ENCODE measurements around the gene FANCC.

FANCC gene

DNA sequence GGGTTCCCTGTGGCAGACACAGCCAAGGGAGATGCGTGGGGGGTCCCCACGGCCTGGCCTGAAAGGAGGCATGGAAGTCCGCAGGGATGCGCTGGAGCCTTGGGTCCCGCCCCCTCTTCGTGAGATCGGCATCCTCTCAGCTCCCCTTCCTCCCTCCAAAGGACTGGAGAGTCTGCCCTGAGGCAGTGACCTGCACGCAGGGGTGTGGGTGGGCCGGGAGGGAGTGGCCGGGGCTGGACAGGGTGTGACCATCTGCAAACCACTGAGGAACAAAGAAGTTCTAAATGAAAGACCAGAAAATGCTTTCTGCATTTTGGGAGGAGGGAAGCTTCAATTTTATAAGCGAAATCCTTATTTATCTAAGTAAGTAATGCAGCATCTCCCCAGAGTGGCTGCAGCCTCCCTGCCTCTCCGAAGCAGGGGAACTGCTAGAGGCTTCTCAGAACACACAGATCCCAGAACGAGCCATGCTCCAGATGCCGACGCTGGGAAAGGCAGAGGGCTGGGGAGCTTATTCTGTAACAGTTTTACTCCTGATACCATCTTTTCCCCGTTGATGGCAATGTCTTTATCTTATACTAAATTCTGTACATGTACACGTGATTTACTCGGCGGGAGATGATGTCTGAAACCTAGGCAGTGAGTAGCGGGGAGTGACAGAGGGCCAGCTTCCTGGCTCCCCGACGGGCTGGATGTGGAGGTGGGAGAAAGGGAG lies 221.7 kb downstream of the FANCC start:
- no peak for DNase-seq

DNA sequence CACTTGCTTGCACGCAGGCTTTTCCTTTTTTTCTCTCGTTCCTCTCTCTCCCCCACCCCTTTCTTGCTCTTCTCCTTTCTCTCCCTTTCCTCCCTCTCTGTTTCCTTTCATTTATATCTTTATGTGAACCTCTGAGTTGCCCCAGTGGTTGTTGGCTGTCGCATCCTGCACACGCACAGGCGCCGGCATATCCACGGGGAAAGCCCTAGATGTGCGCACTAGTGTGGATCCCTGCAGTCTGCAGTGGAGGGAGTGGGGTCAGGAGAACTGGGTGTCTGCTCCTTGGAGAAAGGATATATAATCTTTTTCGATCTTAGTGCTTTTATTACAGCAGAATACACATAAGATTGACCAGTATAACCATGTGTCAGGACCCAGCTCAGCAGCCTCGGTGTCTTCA lies 223.5 kb downstream of the FANCC start:
- no peak for DNase-seq

DNA sequence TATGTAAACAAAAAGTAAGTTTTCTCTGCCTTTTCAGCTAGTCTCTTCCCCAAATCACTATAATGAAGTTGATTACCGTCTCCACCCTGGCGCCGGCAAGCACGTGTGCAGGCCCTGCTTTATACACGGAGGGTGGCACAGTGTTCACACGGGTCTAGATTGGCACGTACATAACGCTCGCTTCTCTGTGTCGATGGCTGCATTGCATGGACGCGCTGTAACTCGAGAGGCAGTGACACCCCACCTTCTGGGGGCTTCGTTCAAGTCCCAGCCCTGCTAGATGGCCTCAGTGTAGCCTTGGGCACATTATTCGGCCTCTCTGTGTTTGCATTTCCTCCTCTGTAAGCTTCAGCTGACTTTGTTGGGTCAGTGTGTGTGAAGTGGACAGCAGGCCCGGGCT lies 223.9 kb downstream of the FANCC start:
- DNase-seq: no peak

DNA sequence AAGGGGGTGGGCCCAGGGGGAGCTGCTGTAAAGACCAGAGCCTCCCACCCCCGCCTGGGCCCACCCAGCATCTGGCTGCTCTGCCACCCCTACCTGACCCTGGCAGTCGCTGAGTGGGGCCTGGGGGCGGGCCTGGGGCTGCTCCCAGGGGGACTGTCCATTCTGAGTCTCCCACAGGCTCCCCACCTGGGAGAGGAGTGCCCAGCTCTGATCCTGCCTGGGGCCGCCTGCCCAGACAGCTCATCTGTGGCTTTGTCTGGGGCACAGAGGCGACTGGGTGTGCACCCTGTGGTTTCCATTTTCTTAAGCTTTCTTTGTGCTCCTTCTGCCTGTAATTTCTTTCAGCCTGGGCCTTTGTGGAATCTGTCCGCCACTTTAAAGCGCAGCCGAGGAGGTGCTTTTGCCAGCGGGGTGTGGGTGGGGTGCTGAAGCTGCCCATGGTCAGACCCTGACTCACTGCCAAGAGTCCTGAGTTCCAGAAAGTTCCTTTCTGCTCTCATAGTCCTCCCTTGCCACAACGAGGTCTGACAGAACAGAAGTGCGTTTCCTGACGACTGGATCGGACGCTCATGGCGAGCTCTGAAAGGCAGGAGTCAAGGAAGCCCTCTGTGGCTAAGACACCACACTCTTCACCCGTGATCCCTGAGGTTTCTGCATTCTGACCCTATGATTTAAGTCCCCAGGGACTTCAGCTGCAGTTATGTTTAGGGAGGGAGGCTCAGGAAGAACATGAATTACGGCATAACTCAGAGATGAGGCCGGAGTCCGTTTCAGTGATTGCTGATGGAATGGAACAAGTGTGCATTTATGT lies 225.0 kb downstream of the FANCC start:
- DNase-seq: no peak

DNA sequence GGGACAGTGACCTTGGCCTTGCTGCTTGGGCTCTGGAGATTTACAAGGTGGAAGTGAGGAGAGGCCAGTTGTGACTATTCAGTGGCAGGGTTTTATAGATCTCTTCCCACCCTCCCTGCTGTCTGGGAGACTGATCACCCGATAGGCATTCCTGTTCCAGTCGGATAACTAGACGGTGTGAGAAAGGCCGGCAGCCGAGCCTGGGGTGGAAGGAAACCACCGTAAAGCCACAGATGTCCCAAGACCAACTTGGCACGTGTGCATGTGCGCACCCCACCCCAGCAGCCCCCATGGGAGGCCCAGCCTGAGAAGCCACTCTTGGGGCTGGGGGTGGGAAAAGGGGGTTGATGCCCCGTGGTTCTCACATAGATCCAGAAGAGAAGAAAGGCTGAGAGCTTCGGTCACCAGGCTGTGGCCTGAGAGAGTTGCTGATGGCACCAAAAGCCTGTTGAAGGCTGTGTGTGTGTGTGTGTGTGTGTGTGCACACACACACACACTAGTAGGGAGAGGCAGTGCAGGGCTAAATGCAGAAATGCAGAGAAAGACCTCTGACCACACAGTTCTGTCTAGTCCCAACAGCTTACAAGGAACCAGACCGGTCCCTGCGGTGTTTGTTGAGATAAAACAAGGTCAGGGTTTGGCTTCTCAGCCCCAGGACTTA lies 225.8 kb downstream of the FANCC start:
- DNase-seq: no peak

DNA sequence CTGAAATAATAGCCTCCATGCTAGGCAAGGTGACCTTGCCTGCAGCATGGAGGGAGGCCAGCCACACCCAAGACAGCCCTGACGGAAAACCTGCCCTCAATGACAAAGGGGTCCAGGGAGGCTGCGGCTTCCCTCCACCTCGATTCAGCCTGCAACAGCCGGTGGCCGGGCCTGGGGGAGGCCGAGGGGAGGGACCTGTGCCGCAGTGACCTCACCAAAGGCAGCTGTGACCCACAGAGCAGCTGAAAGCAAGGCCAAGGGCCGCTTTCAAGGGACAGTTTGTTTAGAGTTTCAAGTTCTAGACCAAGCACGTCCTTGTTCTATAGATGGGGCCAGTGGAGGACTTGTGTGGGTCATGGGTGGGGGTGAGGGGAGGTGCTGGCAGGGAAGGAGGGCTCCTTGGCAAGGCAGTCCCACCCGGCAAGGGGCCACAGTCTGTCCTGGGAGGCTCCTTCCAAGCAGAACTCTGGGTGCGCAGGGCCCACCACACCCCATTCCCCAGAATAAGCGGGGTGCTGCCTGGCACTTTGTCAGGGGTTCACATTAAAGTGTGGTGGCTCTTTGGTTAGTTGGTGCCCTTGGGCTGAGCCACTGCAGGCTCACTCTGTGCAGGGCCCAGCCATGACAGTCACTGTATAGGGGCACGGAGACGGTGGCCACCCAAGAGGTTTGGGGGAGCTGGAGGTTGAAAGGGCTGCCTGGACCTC lies 226.5 kb downstream of the FANCC start:
- no peak for DNase-seq

DNA sequence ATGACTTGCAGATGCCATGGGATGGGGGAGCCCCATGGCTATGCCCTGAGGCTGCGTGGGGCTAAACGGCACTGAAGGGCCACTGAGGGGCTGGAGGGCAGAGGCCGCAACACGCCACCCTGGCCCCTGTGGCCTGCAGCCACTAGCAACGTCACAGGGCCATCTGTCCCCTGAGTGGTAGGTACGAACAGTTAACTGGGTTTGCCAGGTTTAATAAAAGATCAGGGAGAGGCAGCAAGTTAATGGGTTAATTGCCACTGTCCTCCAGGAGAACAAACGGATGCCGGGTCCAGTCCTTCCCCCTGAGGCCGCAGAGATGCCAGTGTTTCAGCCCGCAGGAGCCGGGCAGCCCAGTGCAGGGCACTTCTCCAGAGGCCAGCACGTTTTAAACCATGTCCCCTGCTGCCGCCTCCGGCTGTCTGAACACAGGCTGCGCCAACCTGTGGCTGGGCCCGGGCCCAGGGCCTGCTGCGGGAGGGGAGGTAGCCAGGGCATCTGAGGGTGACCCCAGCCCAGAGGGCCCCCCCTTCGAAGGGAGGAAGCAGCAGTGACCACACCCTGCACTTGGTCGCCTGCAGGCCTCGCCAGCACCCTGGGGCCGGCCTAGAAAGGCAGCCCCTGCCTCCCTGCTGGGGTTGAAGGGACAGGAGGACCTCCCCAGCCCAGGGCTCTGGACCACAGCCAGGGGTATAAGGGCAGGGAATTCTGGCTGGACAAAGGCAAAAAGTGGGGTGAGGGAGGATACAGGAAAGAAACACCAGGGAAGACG lies 227.3 kb downstream of the FANCC start:
- DNase-seq: no peak

DNA sequence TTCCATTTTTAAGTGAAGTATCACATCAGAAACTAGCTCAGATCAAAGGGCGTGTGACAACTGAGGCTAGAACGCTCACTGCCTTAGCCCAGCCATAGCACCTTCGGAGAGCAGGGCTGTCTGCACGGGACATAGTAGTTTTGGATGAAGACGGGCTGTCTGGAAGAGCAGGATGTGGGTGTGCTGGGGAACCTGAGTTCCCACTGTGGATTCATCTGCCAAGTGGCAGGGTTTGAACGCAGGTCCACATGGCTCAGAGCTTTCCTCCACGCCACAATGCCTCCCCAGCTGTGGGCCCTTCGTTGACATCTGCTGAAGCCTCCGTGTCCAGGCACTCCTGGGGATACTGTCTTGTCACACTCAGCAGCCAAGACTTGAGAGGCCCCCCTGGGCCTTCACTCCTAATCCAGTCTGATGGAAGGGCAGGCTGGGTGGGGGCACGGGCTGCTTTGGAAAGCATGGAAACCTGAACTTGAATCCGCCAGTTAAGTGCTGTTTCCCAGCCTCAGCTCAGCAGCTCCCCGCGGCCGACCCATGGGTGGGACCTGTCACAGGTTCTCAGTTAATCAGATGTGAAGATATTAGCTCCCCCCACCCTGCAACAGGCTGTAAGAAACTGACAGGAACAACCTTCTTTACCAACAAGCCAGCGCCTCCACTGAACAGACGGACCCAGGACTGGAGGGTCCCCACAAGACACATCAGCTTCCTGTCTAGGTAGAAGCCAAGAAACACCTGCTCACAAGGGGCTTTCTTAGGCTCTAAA lies 228.1 kb downstream of the FANCC start:
- DNase-seq: no peak

DNA sequence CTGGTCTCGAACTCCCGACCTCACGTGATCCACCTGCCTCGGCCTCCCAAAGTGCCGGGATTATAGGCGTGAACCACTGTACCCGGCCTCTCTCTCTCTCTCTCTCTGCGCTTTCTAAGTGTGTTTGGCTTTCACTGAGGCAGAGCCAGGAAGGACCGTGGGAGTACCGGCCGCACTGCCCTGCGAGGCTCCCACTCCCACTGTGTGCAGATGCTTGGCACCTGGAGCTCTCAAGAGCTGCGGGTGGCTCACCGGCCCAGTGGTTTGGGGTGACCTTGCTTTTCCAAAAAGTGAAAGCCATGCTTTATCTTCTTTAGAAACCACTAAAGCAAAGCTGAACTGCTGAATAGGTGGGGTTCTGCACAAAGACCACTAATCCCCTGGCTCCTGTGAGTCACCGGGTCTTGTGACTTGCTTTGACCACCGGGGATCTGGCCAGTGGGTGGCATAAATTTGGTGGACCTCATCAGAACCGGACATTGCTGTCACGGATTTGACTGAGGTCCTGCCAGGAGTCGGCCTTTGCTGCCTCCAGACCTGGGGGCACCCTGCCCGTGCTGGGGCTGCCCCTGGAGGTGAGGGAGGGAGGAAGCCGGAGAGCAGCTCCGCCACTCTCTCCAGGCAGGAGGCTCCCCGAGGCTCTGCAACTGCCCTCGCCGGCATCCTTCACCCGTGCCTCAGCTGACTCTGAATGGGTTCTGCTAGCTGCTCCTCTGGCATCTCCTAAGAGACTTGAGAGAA lies 228.9 kb downstream of the FANCC start:
- DNase-seq: no peak

DNA sequence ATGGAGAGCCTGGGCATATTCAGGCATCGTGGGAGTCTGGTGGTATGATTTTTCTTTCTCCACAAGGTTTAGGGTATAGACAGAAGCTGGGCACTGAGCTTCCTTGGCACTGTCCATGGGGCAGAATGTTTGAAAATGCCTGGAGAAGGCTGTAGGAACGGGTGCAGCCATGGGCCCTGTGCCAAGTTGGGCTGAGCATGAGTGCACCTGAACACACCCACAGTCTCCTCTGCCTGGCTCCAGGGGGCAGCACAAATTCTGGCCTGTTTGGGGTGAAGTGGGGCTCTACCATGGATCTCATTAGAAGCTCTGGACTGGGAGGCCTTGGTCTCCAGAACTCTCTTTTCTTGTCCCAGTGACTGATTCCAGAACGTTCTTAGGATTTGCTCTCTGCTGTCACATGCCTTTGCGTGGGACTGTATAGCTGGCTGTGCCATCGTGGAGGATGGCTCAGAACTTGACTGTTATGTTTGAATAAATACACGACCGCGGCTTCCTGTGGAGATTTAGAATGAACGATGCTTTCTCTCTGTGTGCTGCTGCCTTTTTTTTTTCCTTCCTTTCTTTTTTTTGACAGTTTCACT lies 229.8 kb downstream of the FANCC start:
- no peak for DNase-seq

DNA sequence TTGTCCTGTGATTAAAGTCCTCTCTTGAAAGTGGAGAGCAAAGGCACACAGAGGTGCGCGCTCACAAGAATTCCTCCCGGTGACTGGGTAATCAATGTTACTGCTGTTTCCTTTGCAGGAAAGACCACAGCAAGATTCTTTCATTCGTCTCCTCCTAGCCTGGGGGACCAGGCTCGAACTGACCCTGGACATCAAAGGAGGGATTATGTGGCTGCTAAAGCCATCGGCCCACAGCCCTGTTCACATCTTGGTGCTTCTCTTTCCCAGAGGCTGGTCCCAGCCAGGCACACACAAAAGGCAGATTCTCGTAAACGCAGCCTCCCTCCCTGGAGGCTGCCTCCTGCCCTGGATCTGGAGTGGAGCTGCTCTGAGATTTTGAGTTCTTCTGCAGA lies 230.9 kb downstream of the FANCC start:
- no peak for DNase-seq

DNA sequence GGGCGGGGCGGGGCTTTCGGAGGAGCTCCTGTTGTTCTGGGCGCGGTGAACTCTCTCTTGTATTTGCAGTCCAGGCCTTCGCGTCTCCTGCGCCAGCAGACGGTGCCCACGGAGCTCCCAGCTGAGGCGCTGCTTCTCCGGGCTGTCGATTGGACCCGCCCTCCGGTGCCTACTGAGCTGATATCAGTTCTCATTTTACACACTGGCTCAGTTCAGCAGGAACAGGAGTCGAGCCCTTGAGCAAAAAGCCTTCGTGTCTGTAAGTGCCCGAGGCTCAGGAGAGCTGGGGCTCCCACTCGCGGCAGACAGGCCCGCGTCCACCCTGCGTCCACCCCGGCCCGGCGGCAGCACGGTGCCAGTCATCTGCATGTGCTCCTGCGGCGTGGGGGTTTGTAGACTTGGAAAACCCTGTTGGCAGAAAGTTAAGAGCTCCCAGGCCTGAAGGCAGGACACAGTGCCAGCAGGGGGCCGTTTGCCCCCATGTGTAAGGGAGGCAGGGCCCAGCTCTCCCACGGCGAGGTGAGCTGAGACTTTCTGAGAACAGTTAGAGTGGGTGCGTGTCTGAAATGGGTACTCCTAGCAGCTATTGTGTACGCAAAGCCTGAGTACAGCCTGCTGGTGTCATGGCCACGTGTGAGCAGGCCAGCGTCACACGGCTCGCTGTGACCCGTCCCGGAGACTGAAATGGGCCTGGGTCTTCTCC lies 231.5 kb downstream of the FANCC start:
- no peak for DNase-seq

DNA sequence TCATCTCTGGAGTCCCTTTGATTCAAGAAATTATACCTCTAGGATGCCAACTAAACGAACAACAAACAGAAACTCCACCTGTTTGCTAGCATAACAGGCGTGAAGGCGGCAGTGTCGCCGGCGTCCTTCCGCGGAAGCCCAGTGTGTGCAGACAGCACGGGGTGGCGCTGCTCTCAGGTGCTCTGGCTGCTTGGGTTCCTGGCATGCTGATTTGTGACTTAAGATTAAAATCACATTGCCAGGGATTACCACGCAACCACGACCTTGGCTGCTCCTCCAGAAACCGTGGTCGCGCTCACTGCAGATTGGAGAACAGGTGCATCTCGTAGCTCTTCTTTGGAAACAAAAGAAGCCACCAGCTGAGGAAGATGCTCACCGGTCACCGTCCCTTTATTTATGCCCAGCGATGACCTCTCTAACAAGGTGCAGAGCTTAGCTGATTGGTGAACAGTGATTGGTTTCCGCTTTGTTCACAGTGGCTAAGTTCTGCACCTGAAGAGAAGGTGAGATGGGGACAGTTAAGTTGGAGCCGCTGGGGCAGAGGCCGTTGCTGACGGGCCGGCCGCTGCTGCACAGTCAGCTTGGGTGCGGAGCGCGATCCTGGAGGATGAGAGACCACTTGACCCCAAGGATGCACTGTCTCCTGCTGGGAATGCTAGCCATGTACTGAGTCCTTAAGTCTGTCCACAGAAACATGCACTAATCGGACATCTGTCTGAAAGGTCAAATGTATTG lies 232.3 kb downstream of the FANCC start:
- DNase-seq: no peak

DNA sequence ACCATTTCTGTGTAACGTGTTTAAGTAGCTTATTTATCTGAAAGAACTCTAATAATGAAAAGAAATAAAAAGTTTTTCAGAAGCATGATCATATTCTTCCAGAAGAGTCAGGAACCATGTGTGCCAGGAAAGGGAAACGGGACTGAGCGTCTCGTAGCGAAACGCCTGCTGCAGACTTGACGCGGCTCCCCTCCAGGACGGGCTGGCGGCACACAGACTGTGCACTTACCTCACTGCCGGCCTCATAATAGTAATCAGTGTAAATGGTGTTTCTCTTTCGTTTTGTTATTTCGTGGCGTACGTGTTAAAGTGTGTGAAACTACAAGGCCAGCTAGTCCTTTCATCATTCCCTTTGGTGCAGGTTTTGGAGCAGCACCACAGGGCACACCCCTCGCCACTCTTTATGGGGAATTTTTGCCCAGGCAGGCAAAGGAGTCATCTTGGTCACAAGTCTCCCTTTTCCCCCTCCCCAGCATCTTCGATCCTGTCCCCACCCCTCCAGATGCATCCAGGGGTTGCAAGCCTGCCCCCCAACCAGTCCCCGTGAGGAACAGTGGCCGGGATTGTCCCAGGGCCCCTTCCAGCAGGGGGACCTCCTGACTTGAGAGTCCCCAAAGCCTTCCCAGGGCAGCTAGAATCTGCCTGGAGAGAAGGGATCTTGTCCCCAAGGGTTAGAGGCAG lies 233.1 kb downstream of the FANCC start:
- no peak for DNase-seq

DNA sequence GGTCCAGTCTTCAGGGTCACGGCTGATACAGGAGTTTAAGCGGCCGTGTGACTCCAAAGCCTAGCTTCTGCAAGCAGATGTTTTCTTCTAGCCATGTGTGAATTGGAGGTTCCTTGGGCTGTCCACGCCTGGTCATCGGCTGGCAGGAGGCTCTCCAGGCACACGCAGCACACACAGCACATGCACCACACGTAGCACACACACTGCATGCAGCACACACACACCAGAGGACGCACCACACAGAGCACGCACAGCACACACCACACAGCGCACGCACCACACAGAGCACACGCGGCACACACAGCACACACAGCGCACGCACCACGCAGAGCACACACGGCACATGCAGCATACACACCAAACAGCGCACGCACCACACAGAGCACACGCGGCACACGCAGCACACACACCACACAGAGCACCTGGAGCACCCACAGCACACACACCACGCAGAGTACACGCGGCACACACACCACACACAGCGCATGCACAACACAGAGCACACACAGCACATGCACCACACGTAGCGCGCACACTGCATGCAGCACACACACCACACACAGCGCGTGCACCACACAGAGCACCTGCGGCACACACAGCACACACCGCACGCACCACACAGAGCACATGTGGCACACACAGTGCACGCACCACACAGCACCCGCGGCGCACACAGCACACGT lies 234.3 kb downstream of the FANCC start:
- DNase-seq: no peak

DNA sequence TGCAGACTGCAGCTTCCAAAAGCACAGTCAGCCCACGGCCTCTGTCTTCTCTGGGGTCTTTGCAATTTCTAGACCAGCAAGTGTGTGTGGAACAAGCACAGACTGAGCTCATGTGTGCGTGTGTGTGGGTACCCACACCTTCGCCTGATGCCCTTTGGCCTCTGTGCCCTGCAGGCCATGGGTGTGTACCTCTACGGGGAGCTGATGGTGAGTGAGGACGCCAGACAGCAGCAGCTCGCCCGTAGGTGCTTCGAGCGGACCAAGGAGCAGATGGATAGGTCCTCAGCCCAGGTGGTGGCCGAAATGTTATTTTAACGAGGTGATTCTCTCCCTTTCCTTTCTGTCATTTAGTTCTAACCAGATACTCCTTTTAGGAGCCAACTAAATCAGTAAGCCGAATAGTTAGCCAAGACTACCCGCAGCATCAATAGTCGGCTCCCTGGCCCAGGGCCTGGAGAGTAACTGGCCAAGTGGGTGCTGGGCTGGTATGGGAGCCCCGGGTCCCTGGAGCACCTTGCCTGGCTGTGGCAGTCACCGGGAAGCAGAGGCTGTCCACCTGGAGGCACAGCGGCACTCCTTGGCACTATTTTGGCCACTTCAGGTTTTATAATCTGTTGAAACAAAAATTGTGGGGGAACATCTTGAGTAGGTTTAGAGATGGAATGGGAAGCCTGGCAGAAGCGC lies 235.0 kb downstream of the FANCC start:
- DNase-seq: no peak

DNA sequence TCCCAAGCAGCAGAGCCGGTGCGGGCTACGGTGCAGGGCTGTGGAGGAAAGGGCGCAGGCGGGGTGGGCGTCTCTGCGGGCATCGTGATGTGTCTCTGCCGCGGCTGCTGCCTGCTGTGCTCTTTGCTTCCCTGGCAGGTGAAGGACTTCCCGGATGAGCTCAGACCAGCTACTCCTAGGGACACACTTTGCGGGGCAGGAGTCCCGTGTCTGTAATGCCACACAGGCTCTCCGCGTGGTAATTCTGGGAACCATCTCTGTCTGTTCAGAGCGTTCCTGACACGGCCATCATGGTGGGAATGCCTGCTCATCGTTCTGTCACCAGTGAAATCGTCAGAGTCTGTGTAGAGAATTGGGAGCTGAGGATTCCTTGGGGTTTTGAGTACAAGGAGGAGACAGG lies 235.5 kb downstream of the FANCC start:
- no peak for DNase-seq

All from retina (tissue), 1 donor.